Parathyroid adenoma (tissue), 2 donors: ENCODE data around the gene CD1D.

Source experiments
- H2AFZ ChIP-seq: fragments of 300-600 bp; sonication (generic); one replicate; pipeline ENCODE4 v1.7.0; 2017; ENCODE audit warnings: antibody characterized with exemption, mild to moderate bottlenecking
- H3K27ac ChIP-seq: fragments of 300-600 bp; sonication (generic); one replicate; pipeline ENCODE4 v1.7.0; 2017
- H3K27me3 ChIP-seq: fragments of 300-600 bp; sonication (generic); one replicate; pipeline ENCODE4 v1.7.0; 2017; ENCODE audit warnings: low read length; ENCODE audit not compliant: control insufficient read depth, insufficient read depth
- H3K36me3 ChIP-seq: fragments of 300-600 bp; sonication (generic); one replicate; pipeline ENCODE4 v1.7.0; 2017; ENCODE audit warnings: low read length; ENCODE audit not compliant: control insufficient read depth, insufficient read depth
- H3K4me1 ChIP-seq: fragments of 300-600 bp; sonication (generic); one replicate; pipeline ENCODE4 v1.7.0; 2017; ENCODE audit warnings: control low read depth
- H3K4me2 ChIP-seq: fragments of 300-600 bp; sonication (generic); one replicate; pipeline ENCODE4 v1.7.0; 2017; ENCODE audit warnings: low read length
- H3K4me3 ChIP-seq: fragments of 300-600 bp; sonication (generic); one replicate; pipeline ENCODE4 v1.7.0; 2017; ENCODE audit warnings: low read depth, low read length
- H3K79me2 ChIP-seq: fragments of 300-600 bp; sonication (generic); one replicate; pipeline ENCODE4 v1.7.0; 2017; ENCODE audit warnings: control low read depth
- H3K9ac ChIP-seq: fragments of 300-600 bp; sonication (generic); one replicate; pipeline ENCODE4 v1.7.0; 2017; ENCODE audit warnings: mild to moderate bottlenecking
- H3K9me3 ChIP-seq: fragments of 300-600 bp; sonication (generic); one replicate; pipeline ENCODE4 v1.7.0; 2017; ENCODE audit warnings: low read length; ENCODE audit not compliant: control insufficient read depth
- CTCF ChIP-seq: fragments of 300-600 bp; sonication (generic); IDR thresholded peaks from one replicate; pipeline ENCODE4 v1.7.0; 2017; ENCODE audit warnings: antibody characterized with exemption, mild to moderate bottlenecking
- donor health status: primary hyperparathyroidism.

The CD1D gene

GRCh38 chr1:158177700-158178450, 2.8 kb upstream of the CD1D start:
- H3K27me3 ChIP-seq: no peaks in the 10 kb centered on the region
- H3K9me3 ChIP-seq: no peaks in the 10 kb centered on the region
- H3K4me2 ChIP-seq: peak overlapping the region; percentile 59
- peak overlapping the region; percentile 72 for H2AFZ ChIP-seq
- H3K27ac ChIP-seq: no peak overlapping the region
- H3K4me3 ChIP-seq: peak overlapping the region; percentile 36
- TF ChIP-seq CTCF: no peak
- H3K4me1 ChIP-seq: no peaks in the 10 kb centered on the region
- no peaks in the 10 kb centered on the region for H3K36me3 ChIP-seq
- no peak overlapping the region for H3K9ac ChIP-seq
- H3K79me2 ChIP-seq: no peaks in the 10 kb centered on the region

- H3K9ac ChIP-seq: no peak overlapping the region
- no peak overlapping the region for H3K4me2 ChIP-seq
- H3K27ac ChIP-seq: no peak overlapping the region
- no peaks in the 10 kb centered on the region for H3K27me3 ChIP-seq
- no peak overlapping the region for H2AFZ ChIP-seq
- no peak for TF ChIP-seq CTCF
- no peaks in the 10 kb centered on the region for H3K9me3 ChIP-seq
- H3K79me2 ChIP-seq: no peaks in the 10 kb centered on the region
- peak overlapping the region; percentile 4 for H3K4me3 ChIP-seq
- no peaks in the 10 kb centered on the region for H3K36me3 ChIP-seq
- no peaks in the 10 kb centered on the region for H3K4me1 ChIP-seq
Measured at GRCh38 chr1:158179301-158180041, 1.2 kb upstream of the CD1D start.

GRCh38 chr1:158181577-158181922, 855 bp downstream of the CD1D start:
- peak overlapping the region; percentile 42 for H2AFZ ChIP-seq
- TF ChIP-seq CTCF: no peak
- no peaks in the 10 kb centered on the region for H3K79me2 ChIP-seq
- peak overlapping the region; percentile 72 for H3K4me2 ChIP-seq
- no peak overlapping the region for H3K9ac ChIP-seq
- H3K4me3 ChIP-seq: peak overlapping the region; percentile 42
- no peak overlapping the region for H3K27ac ChIP-seq
- no peaks in the 10 kb centered on the region for H3K36me3 ChIP-seq
- no peaks in the 10 kb centered on the region for H3K9me3 ChIP-seq
- no peaks in the 10 kb centered on the region for H3K27me3 ChIP-seq
- no peaks in the 10 kb centered on the region for H3K4me1 ChIP-seq

GRCh38 chr1:158185770-158186169, 5.1 kb downstream of the CD1D start:
- no peak overlapping the region for H3K4me2 ChIP-seq
- no peak overlapping the region for H3K27ac ChIP-seq
- H3K36me3 ChIP-seq: no peaks in the 10 kb centered on the region
- no peaks in the 10 kb centered on the region for H3K4me1 ChIP-seq
- no peaks in the 10 kb centered on the region for H3K9me3 ChIP-seq
- no peak for TF ChIP-seq CTCF
- H2AFZ ChIP-seq: no peak overlapping the region
- H3K9ac ChIP-seq: no peak overlapping the region
- no peak overlapping the region for H3K4me3 ChIP-seq
- H3K79me2 ChIP-seq: no peaks in the 10 kb centered on the region
- H3K27me3 ChIP-seq: no peaks in the 10 kb centered on the region
